ENCODE data around the gene RAC3.

The RAC3 gene

GRCh38 chr17:82059272-82060000 is 28.0 kb downstream of the RAC3 start:
- Histone ChIP-seq H3K4me3 (no peak overlapping the region), H3K27me3 (ENCODE audit: low read depth) (no peaks in the 10 kb centered on the region), H3K36me3 (replicated peaks) (peaks cover 94% of the 10 kb centered on the region), H3K9me3 (no peaks in the 10 kb centered on the region), H3K4me1 (no peaks in the 10 kb centered on the region)
- in situ Hi-C loops (cut with MboI; ENCODE audit: low sequenced_read_pairs) = no loop called here
- DNase-seq (ENCODE audit: low spot score in 2 of 2) = no peak

GRCh38 chr17:82060001-82060380 is 28.5 kb downstream of the RAC3 start:
- no peak for DNase-seq (ENCODE audit: low spot score in 2 of 2)
- no peaks in the 10 kb centered on the region for H3K4me1 ChIP-seq
- no peaks in the 10 kb centered on the region for H3K9me3 ChIP-seq
- no peak overlapping the region for H3K4me3 ChIP-seq
- H3K27me3 ChIP-seq (ENCODE audit: low read depth) = no peaks in the 10 kb centered on the region
- in situ Hi-C loops (cut with MboI; ENCODE audit: low sequenced_read_pairs) = no loop called here
- peaks cover 90% of the 10 kb centered on the region for H3K36me3 ChIP-seq (replicated peaks)

DNA sequence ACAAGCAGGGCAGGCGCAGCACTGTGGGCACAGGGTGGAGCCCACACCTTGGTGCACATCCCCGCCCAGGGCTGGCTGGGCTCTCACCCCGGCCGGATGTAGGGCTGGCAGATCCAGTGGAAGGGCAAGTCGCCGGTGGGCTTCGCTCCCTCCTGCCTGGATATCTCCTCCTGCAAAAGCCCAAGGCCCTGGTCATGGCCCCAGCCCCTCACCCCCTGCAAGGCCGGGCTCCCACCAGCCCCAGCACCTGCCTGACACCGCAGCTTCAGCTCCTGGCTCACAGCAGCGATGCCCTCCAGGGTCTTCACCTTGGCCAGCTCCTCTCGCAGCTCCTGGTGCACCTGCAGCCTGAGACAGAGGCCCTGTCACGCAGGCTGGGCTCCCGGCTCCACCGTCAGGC is 29.1 kb downstream of the RAC3 start:
- in situ Hi-C loops (cut with MboI; ENCODE audit: low sequenced_read_pairs) = no loop called here
- Histone ChIP-seq H3K9me3 (no peaks in the 10 kb centered on the region), H3K27me3 (ENCODE audit: low read depth) (no peaks in the 10 kb centered on the region), H3K4me1 (no peaks in the 10 kb centered on the region), H3K4me3 (no peak overlapping the region), H3K36me3 (replicated peaks) (peaks cover 86% of the 10 kb centered on the region)
- DNase-seq (ENCODE audit: low spot score in 2 of 2) = no peak

DNA sequence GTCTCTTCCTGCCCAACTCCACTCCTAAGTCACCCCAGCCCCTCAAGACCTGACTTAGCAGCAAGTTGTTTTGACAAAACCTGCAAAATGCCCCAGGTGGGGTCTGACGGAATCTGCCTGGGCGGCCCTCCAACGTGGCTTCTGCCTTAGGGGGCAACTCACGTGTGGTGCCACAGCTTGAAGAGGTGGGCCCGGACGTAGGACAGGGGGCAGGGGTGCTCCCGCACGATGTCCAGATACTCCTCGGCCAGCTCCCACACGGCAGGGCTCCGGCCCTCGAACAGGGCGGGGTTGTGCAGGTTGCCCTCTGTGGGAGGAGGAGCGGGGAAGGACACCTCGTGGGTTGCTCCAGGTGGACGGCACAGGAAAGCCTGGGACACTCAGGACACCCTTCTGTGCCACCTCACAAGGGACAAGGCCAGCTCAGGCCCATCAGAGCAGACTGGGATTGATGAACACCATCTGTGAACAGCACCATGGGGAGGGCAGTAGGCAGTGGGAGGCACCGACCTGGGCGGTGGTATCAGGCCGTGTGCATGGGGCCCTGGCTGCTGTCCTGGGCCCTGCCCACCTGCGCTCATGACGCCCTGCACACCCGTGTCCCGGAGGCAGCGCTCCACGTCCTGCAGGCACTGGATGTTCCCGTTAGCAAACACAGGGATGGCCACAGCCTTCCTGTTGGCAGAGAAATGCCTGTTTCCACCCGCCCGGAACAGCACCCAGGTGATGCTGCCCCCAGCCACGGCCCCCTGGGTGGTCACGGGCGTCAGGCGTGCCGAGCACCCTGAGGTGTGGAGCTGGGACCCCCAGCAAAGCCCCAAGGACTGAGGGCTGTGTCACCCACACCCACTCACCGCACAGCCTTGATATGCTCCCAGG is 29.8 kb downstream of the RAC3 start:
- DNase-seq (ENCODE audit: low spot score in 2 of 2) = no peak
- in situ Hi-C loops (cut with MboI; ENCODE audit: low sequenced_read_pairs) = no loop called here
- Histone ChIP-seq H3K4me3 (no peak overlapping the region), H3K9me3 (no peaks in the 10 kb centered on the region; the same call in 1 of the 2 replicates), H3K27me3 (ENCODE audit: low read depth) (no peaks in the 10 kb centered on the region), H3K36me3 (replicated peaks) (peaks cover 80% of the 10 kb centered on the region), H3K4me1 (peaks cover 5% of the 10 kb centered on the region)

GRCh38 chr17:82062076-82062983 is 30.9 kb downstream of the RAC3 start:
- H3K4me1 ChIP-seq = peaks cover 7% of the 10 kb centered on the region
- H3K27me3 ChIP-seq (ENCODE audit: low read depth) = no peaks in the 10 kb centered on the region
- no peak for DNase-seq (ENCODE audit: low spot score in 2 of 2)
- in situ Hi-C loops (cut with MboI; ENCODE audit: low sequenced_read_pairs) = no loop called here
- no peaks in the 10 kb centered on the region; the same call in 1 of the 2 replicates for H3K9me3 ChIP-seq
- H3K4me3 ChIP-seq = no peak overlapping the region
- H3K36me3 ChIP-seq (replicated peaks) = peaks cover 70% of the 10 kb centered on the region

GRCh38 chr17:82062984-82063368 is 31.5 kb downstream of the RAC3 start:
- no peak for DNase-seq (ENCODE audit: low spot score in 2 of 2)
- Histone ChIP-seq H3K27me3 (ENCODE audit: low read depth) (no peaks in the 10 kb centered on the region), H3K9me3 (no peaks in the 10 kb centered on the region; the same call in 1 of the 2 replicates), H3K4me3 (no peak overlapping the region), H3K36me3 (replicated peaks) (peaks cover 63% of the 10 kb centered on the region), H3K4me1 (peaks cover 7% of the 10 kb centered on the region)
- in situ Hi-C loops (cut with MboI; ENCODE audit: low sequenced_read_pairs) = no loop called here

- H3K4me3 ChIP-seq = peak overlapping the region; percentile 86
- H3K4me1 ChIP-seq = peaks cover 7% of the 10 kb centered on the region
- no peaks in the 10 kb centered on the region for H3K27me3 ChIP-seq (ENCODE audit: low read depth)
- no peaks in the 10 kb centered on the region; the same call in 1 of the 2 replicates for H3K9me3 ChIP-seq
- in situ Hi-C loops (cut with MboI; ENCODE audit: low sequenced_read_pairs) = no loop called here
- DNase-seq (ENCODE audit: low spot score in 2 of 2) = no peak
- peaks cover 56% of the 10 kb centered on the region for H3K36me3 ChIP-seq (replicated peaks)
Measured at GRCh38 chr17:82063424-82064415, 32.2 kb downstream of the RAC3 start.

DNA sequence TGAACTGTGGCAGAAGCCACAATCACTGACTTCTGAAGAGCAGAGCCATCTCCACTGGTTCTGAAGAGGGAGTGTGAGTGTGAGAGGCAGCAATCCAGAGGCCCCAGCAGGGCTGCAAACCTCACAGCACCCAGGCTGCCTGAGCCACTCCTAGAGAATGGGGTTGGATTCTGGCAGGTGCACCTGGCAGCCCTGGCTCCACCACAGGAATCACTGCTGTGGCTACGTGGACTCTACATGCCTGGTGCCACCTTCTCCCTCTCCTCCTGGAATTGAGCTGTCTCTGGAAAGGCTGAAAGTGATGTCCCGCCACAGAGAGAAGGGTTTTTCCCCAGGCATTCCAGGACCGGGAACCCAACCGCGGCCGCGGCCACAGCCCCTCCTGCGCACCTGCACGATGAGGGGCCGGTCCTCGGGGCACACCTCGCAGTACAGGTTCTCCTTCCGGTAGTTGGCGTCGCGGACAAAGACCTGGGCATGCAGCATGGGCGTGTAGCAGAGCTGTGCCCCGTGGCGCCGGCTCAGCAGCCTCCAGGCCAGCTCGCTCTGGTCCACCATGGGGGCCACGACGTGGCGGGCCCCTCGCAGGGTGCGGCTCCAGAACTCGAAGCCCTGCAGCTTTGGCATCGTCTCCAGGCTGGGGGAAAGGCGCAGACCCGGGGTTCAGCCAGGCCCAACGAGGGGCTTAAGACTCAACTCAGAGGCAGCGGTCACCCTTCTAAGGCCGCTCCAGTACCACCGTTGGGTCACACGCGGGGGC is 33.1 kb downstream of the RAC3 start:
- Histone ChIP-seq H3K4me3 (peak overlapping the region; percentile 86), H3K9me3 (no peaks in the 10 kb centered on the region; the same call in 1 of the 2 replicates), H3K27me3 (ENCODE audit: low read depth) (no peaks in the 10 kb centered on the region), H3K36me3 (replicated peaks) (peaks cover 47% of the 10 kb centered on the region), H3K4me1 (peaks cover 7% of the 10 kb centered on the region)
- no peak for DNase-seq (ENCODE audit: low spot score in 2 of 2)
- in situ Hi-C loops (cut with MboI; ENCODE audit: low sequenced_read_pairs) = no loop called here

GRCh38 chr17:82065193-82065637 is 33.7 kb downstream of the RAC3 start:
- Histone ChIP-seq H3K4me1 (peaks cover 7% of the 10 kb centered on the region), H3K36me3 (replicated peaks) (peaks cover 41% of the 10 kb centered on the region), H3K27me3 (ENCODE audit: low read depth) (no peaks in the 10 kb centered on the region), H3K4me3 (peak overlapping the region; percentile 86), H3K9me3 (no peaks in the 10 kb centered on the region; the same call in 1 of the 2 replicates)
- DNase-seq (ENCODE audit: low spot score in 2 of 2) = no peak
- in situ Hi-C loops (cut with MboI; ENCODE audit: low sequenced_read_pairs) = no loop called here

DNA sequence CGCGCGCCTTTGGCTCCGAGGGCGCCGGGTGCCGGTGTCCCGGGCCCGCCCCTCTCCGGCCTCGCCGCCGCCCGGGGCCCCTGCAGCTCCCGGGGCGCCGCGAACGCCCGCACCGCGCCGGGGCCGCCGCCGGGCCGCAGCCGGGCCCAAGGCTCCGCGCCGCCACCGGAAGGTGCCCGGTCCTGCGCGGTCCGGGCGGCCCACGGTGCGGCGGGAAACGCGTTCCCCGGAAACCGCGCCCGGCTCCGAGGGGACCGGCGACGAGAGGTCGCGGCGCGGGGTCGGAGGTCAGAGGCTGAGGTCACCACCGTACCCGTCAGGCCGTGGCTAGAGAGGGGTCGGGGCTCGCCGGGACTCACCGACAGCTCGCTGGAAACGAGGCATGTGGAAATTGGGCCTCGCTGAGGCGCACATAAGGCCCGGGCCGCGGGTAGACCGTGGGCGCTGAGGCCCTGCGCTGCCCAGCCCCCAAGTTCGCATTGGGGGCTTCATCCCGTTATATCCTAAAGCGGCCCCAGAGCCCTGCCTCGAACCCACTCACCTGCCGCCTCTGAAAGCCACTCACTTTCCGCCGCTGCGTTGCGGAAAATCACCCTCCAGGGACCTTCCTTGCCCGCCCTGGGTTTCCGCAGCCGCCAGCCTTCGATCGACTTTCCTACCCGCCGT is 34.3 kb downstream of the RAC3 start, which contains the start of gene DUS1L:
TSS of gene DUS1L (minus strand) at position 167 of the 666 bp plus-strand sequence. CDS start 745 bp downstream, outside the sequence.
- Histone ChIP-seq H3K4me3 (peak within 1 kb of the TSS; percentile 86), H3K27me3 (ENCODE audit: low read depth) (no peaks in the 10 kb centered on the region), H3K4me1 (peaks cover 7% of the 10 kb centered on the region), H3K9me3 (no peaks in the 10 kb centered on the region; the same call in 1 of the 2 replicates), H3K36me3 (replicated peaks) (peaks cover 35% of the 10 kb centered on the region)
- peak; percentile 22 to 63 for DNase-seq (ENCODE audit: low spot score in 2 of 2)
- in situ Hi-C loops (cut with MboI; ENCODE audit: low sequenced_read_pairs) = no loop called here

GRCh38 chr17:82070611-82071010 is 39.1 kb downstream of the RAC3 start:
- in situ Hi-C loops (cut with MboI; ENCODE audit: low sequenced_read_pairs) = no loop called here
- DNase-seq (ENCODE audit: low spot score in 2 of 2) = no peak
- H3K4me3 ChIP-seq = no peak overlapping the region
- no peaks in the 10 kb centered on the region; the same call in 1 of the 2 replicates for H3K9me3 ChIP-seq
- H3K27me3 ChIP-seq (ENCODE audit: low read depth) = no peaks in the 10 kb centered on the region
- no peaks in the 10 kb centered on the region for H3K36me3 ChIP-seq (replicated peaks)
- H3K4me1 ChIP-seq = peaks cover 7% of the 10 kb centered on the region

Measured in HAP-1 (cell line).